Mesendoderm (in vitro differentiated cells): ENCODE measurements around the gene RBBP8.

Source experiments
- DNase-seq: peaks from one replicate; pipeline ENCODE4 v3.0.0; 2013
- H2AK5ac ChIP-seq: 2 replicates; pipeline ENCODE4 v1.6.1; 2013; ENCODE audit warnings: low read length, inconsistent platforms
- H2BK120ac ChIP-seq: 2 replicates; pipeline ENCODE4 v1.6.1; 2013; ENCODE audit warnings: low read depth, mild to moderate bottlenecking, low read length, moderate library complexity, mixed read lengths
- H2BK15ac ChIP-seq: replicated peaks from 2 replicates; pipeline ENCODE4 v1.6.1; 2013; ENCODE audit warnings: low read depth, mild to moderate bottlenecking, moderate library complexity
- H2BK5ac ChIP-seq: 2 replicates; pipeline ENCODE4 v1.6.1; 2013; ENCODE audit warnings: low read length, inconsistent platforms
- H3K18ac ChIP-seq: 2 replicates; pipeline ENCODE4 v1.6.1; 2013; ENCODE audit warnings: mild to moderate bottlenecking, low read length, mixed read lengths
- H3K23ac ChIP-seq: one replicate; pipeline ENCODE4 v1.6.1; 2013; ENCODE audit warnings: low read length
- H3K27ac ChIP-seq: 2 replicates; pipeline ENCODE4 v1.5.1; 2013; ENCODE audit warnings: low read depth, mild to moderate bottlenecking, inconsistent platforms, low read length, moderate library complexity
- H3K27me3 ChIP-seq: 2 replicates; pipeline ENCODE4 v1.6.1; 2013; ENCODE audit warnings: low read length, control low read depth, mild to moderate bottlenecking, inconsistent platforms; ENCODE audit not compliant: insufficient read depth, poor library complexity
- H3K36me3 ChIP-seq: 2 replicates; pipeline ENCODE4 v1.6.1; 2013; ENCODE audit warnings: low read length, inconsistent platforms; ENCODE audit not compliant: control insufficient read depth, insufficient read depth
- H3K4ac ChIP-seq: one replicate; pipeline ENCODE4 v1.6.1; 2013; ENCODE audit warnings: low read depth, mild to moderate bottlenecking, low read length, moderate library complexity
- H3K4me1 ChIP-seq: 2 replicates; pipeline ENCODE4 v1.6.1; 2013; ENCODE audit warnings: low read depth, low read length, inconsistent platforms; ENCODE audit not compliant: control insufficient read depth
- H3K4me2 ChIP-seq: 2 replicates; pipeline ENCODE4 v1.6.1; 2013; ENCODE audit warnings: low read length
- H3K4me3 ChIP-seq: 2 replicates; pipeline ENCODE4 v1.5.1; 2013; ENCODE audit warnings: mild to moderate bottlenecking, low read length
- H3K56ac ChIP-seq: one replicate; pipeline ENCODE4 v1.6.1; 2013; ENCODE audit warnings: low read length
- H3K79me1 ChIP-seq: 2 replicates; pipeline ENCODE4 v1.6.1; 2013; ENCODE audit warnings: low read length, inconsistent platforms
- H3K79me2 ChIP-seq: 2 replicates; pipeline ENCODE4 v1.6.1; 2013; ENCODE audit warnings: mild to moderate bottlenecking, low read length; ENCODE audit not compliant: control insufficient read depth, insufficient read depth
- H3K9ac ChIP-seq: 2 replicates; pipeline ENCODE4 v1.6.1; 2013; ENCODE audit warnings: low read length, inconsistent platforms
- H4K5ac ChIP-seq: one replicate; pipeline ENCODE4 v1.6.1; 2013; ENCODE audit warnings: low read length
- H4K8ac ChIP-seq: one replicate; pipeline ENCODE4 v1.6.1; 2013; ENCODE audit warnings: low read depth, mild to moderate bottlenecking, control low read depth, low read length, moderate library complexity
- WGBS: extraction: QIAGEN DNeasy Blood & Tissue Kit; methylation state at CpG from one replicate; pipeline ENCODE4 v1.1.7; 2013; ENCODE audit warnings: low lambda C conversion rate, missing lambda C conversion rate; ENCODE audit not compliant: insufficient coverage; ENCODE audit errors: extremely low coverage; 5-methylcytosine and 5-hydroxymethylcytosine counted together

Gene RBBP8

DNA sequence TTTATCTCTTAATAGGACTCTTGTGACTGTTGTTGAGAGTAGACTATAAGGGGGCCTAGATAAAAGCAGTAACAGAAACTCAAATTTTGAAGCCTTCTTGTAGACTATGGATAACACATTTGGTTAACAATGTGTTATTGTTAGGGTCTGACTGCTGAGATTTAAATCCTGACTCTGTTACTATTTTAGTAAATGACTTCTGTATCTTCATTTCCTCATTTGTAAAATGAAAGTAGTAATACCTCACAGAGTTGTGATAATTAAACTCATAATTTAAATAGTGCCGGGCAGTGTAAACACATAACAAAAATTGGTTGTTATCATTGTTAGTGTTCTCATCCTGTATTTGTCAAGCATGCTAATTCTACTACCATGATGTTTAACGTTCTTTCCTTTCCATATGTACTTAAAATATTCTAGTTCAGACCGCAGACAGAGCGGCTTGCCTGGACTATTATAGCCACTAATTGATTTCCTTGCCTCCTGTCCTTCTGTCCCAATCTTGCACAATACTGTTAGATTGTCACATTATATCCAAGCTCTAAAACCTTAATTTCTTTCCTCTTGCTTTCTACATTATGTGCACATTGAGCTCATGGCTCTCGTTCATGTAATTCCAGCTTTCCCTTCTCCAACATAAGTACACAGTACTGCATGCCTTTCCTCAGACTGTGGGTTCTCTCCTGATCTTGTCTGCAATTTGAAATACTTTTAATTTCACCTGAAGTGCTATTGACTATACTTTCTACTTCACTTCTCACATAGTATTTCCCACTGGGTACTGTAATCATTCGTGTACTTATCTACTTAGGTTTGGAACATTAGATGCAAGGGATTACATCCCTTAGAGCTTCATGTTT lies 48.4 kb downstream of the RBBP8 start:
- Histone ChIP-seq H3K4me2 (no peak overlapping the region), H3K4me3 (no peak overlapping the region), H4K8ac (no peak overlapping the region), H4K5ac (no peak overlapping the region), H3K27ac (no peak overlapping the region), H3K4ac (no peak overlapping the region), H3K36me3 (no peaks in the 10 kb centered on the region), H2AK5ac (no peak overlapping the region), H3K9ac (no peak overlapping the region), H3K27me3 (no peaks in the 10 kb centered on the region), H2BK15ac (no peak overlapping the region), H3K4me1 (no peaks in the 10 kb centered on the region), H3K79me2 (no peaks in the 10 kb centered on the region), H2BK5ac (no peak overlapping the region), H3K79me1 (no peaks in the 10 kb centered on the region), H3K23ac (no peak overlapping the region), H2BK120ac (no peak overlapping the region), H3K18ac (no peak overlapping the region), H3K56ac (no peak overlapping the region)
- WGBS, result no CpG with 5 or more reads among the region's 6 CpGs
- DNase-seq, result no peak

DNA sequence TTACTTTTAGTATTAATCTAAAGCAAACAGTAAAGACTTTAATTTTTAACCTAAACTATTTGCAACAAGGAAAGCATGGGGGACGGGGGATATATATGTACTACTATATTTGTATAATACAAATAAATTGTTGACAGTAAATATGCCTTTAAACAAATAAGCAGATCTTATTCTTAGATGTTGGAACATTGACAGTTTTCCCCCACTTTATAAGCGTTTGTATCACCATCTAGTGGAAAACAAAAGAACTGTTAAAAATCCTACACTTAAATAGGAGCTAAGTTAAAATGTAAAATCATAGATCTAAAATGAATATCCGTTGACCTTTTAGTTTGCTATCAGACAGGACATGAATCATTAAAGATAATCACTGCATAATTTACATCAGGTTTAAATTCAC lies 50.0 kb downstream of the RBBP8 start:
- Histone ChIP-seq H2BK120ac (no peak overlapping the region), H3K56ac (no peak overlapping the region), H2AK5ac (no peak overlapping the region), H3K4me1 (no peaks in the 10 kb centered on the region), H3K18ac (no peak overlapping the region), H3K9ac (no peak overlapping the region), H2BK15ac (no peak overlapping the region), H4K5ac (no peak overlapping the region), H3K79me1 (no peaks in the 10 kb centered on the region), H3K23ac (no peak overlapping the region), H3K27me3 (no peaks in the 10 kb centered on the region), H4K8ac (no peak overlapping the region), H3K27ac (no peak overlapping the region), H3K36me3 (peaks cover 1% of the 10 kb centered on the region), H2BK5ac (no peak overlapping the region), H3K79me2 (no peaks in the 10 kb centered on the region), H3K4me3 (no peak overlapping the region), H3K4me2 (no peak overlapping the region), H3K4ac (no peak overlapping the region)
- WGBS, result no CpG with 5 or more reads among the region's 3 CpGs
- DNase-seq, result peak; percentile 34

DNA sequence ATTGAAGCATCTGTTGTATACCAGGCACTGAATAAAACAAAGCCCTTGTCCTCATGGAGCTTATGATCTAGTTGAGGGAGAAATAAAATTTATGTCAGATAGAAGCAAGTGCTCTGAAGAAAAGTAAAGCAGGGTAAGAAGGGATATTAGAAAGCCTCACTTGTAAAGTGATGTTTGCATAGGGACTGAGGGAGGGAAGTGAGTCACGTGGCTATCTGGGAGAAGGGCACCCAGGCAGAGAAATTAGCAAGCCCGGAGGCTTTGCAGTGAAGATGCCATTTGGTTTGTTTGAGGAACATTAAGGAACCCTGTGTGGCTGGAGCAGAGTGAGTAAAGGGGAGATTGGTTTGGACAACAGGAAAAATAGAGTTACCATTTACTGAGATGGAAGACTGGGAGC lies 52.1 kb downstream of the RBBP8 start:
- Histone ChIP-seq H2BK120ac (no peak overlapping the region), H2BK5ac (no peak overlapping the region), H3K4ac (no peak overlapping the region), H4K8ac (no peak overlapping the region), H3K79me1 (no peaks in the 10 kb centered on the region), H3K23ac (no peak overlapping the region), H4K5ac (no peak overlapping the region), H2BK15ac (no peak overlapping the region), H2AK5ac (no peak overlapping the region), H3K27ac (no peak overlapping the region), H3K4me3 (no peak overlapping the region), H3K27me3 (no peaks in the 10 kb centered on the region), H3K4me1 (no peaks in the 10 kb centered on the region), H3K36me3 (peaks cover 1% of the 10 kb centered on the region), H3K79me2 (no peaks in the 10 kb centered on the region), H3K4me2 (no peak overlapping the region), H3K18ac (no peak overlapping the region), H3K9ac (no peak overlapping the region), H3K56ac (no peak overlapping the region)
- DNase-seq, result no peak
- WGBS, result no CpG with 5 or more reads among the region's 2 CpGs

DNA sequence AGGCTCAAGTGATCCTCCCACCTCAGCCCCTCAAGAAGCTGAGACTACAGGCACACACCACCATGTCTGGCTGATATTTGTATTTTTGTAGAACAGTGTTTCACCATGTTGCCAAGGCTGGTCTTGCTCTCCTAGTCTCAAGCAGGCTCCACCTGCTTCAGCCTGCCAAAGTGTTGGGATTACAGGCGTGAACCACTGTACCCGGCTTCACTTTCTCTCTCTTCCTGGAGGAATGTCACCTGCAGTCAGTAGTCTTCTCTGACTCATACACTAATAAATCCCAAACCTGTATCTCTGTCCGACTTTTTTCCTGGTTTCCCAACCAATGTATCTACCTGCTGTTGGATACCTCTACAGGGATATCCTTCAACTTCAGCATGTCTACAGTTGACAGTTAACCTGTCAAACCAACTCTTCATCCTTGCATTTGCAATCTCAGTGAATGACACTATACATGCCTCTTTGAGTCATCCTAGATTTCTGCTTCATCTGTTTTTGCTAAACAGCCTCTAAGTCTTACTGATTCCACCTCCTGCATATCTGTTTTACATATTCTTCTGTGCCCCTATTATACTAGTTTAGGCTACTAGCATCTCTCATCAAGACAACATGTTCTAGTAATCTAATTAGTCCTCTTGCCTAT lies 54.5 kb downstream of the RBBP8 start:
- Histone ChIP-seq H3K36me3 (peaks cover 1% of the 10 kb centered on the region), H2BK5ac (no peak overlapping the region), H3K56ac (no peak overlapping the region), H3K9ac (no peak overlapping the region), H2AK5ac (no peak overlapping the region), H2BK15ac (no peak overlapping the region), H3K23ac (no peak overlapping the region), H4K8ac (no peak overlapping the region), H3K4ac (no peak overlapping the region), H3K27ac (no peak overlapping the region), H3K18ac (no peak overlapping the region), H3K79me1 (no peaks in the 10 kb centered on the region), H3K79me2 (no peaks in the 10 kb centered on the region), H3K4me2 (no peak overlapping the region), H3K27me3 (no peaks in the 10 kb centered on the region), H3K4me3 (no peak overlapping the region), H2BK120ac (no peak overlapping the region), H4K5ac (no peak overlapping the region), H3K4me1 (no peaks in the 10 kb centered on the region)
- DNase-seq, result no peak
- WGBS, result no CpG with 5 or more reads among the region's 3 CpGs

DNA sequence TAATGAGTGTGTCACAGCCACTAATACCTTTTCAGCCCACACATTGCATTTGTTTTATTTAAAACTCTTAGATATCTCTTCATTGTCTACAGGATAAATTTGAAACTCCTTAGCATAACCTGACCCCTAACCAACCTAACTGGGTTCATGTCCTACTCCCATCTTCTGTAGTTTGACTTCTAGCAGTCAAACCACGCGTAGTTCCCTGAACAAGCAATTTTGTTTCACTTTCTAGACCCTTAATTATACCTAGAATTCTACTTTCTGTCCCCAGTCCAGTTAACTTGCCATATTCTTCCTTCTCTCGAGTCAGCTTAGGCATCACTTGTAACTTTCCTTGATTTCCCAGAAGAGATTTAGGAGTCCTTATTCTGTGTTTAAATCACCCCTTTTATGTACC lies 55.1 kb downstream of the RBBP8 start:
- Histone ChIP-seq H2BK5ac (no peak overlapping the region), H3K79me1 (no peaks in the 10 kb centered on the region), H3K79me2 (no peaks in the 10 kb centered on the region), H3K18ac (no peak overlapping the region), H2AK5ac (no peak overlapping the region), H3K4me3 (no peak overlapping the region), H2BK120ac (no peak overlapping the region), H3K9ac (no peak overlapping the region), H3K27me3 (no peaks in the 10 kb centered on the region), H3K27ac (no peak overlapping the region), H4K8ac (no peak overlapping the region), H3K23ac (no peak overlapping the region), H3K56ac (no peak overlapping the region), H3K4me1 (no peaks in the 10 kb centered on the region), H3K4me2 (no peak overlapping the region), H4K5ac (no peak overlapping the region), H2BK15ac (no peak overlapping the region), H3K36me3 (peaks cover 1% of the 10 kb centered on the region), H3K4ac (no peak overlapping the region)
- WGBS, result no CpG with 5 or more reads among the region's 3 CpGs
- DNase-seq, result no peak
